ENCODE data around the gene CAPNS1.

- TF ChIP-seq CTCF (IDR thresholded peaks at IDR 0.05; ENCODE audit: insufficient read depth, low read length, poor library complexity, severe bottlenecking) (no peak), EZH2phosphoT487 (conservative IDR thresholded peaks at IDR 0.05; ENCODE audit: low read length) (no peak)
These were observed 4.8 kb downstream of the CAPNS1 start for GRCh38 chr19:36144624-36145023.
